WTC11 (cell line): ENCODE data around the gene TMEM158. TPM values are rescaled to one million over a fixed set of nuclear protein-coding genes. Genes with fewer than 3 reads are reported as not detected.

Experiments used
- ATAC-seq: fragments of 200-7000 bp; cut with Tn5 transposase; 2 replicates; pipeline ENCODE4 v1.10.0; 2021; ENCODE audit warnings: mild to moderate bottlenecking, moderate library complexity
- CTCF ChIA-PET: fragments of 300-600 bp; sonication (Branson Sonifier 250); formaldehyde crosslinking; loops from one replicate; lab custom pipeline; 2021; ENCODE audit warnings: antibody characterized with exemption; lab: Charles Lee
- POLR2A ChIA-PET: fragments of 350-600 bp; sonication (Branson Sonifier 250); formaldehyde crosslinking; loops from one replicate; lab custom pipeline; 2021; ENCODE audit warnings: antibody characterized with exemption; lab: Charles Lee
- DNase-seq: peaks from one replicate; pipeline ENCODE4 v3.0.0; 2021; ENCODE audit warnings: low spot score
- H3K27ac Mint-ChIP-seq: 2 replicates; pipeline ENCODE4 v1.8.0; 2021; ENCODE audit warnings: mixed read lengths
- H3K27me3 Mint-ChIP-seq: 2 replicates; pipeline ENCODE4 v1.8.0; 2021; ENCODE audit warnings: low read depth, mild to moderate bottlenecking, moderate library complexity, mixed read lengths
- H3K36me3 Mint-ChIP-seq: 2 replicates; pipeline ENCODE4 v1.8.0; 2021; ENCODE audit warnings: mixed read lengths
- H3K4me1 Mint-ChIP-seq: 2 replicates; pipeline ENCODE4 v1.8.0; 2022; ENCODE audit warnings: mixed read lengths
- H3K4me3 Mint-ChIP-seq: 2 replicates; pipeline ENCODE4 v1.8.0; 2021; ENCODE audit warnings: mild to moderate bottlenecking, moderate library complexity, mixed read lengths
- H3K9me3 Mint-ChIP-seq: 2 replicates; pipeline ENCODE4 v1.8.0; 2021; ENCODE audit warnings: mixed read lengths
- AFF4 ChIP-seq: sonication (generic); formaldehyde crosslinking; IDR thresholded peaks from 2 replicates; pipeline ENCODE4 v1.8.1; 2023; ENCODE audit warnings: mild to moderate bottlenecking, missing genetic modification reagents, borderline replicate concordance
- ATF1 ChIP-seq: sonication (generic); formaldehyde crosslinking; IDR thresholded peaks from 2 replicates; pipeline ENCODE4 v1.8.1; 2023; ENCODE audit warnings: mild to moderate bottlenecking, moderate library complexity, missing genetic modification reagents
- ATF6 ChIP-seq: sonication (generic); formaldehyde crosslinking; IDR thresholded peaks from 2 replicates; pipeline ENCODE4 v1.8.1; 2023; ENCODE audit warnings: mild to moderate bottlenecking, missing genetic modification reagents
- CTCF ChIP-seq: fragments of 200-600 bp; IDR thresholded peaks from 2 replicates; pipeline ENCODE4 v1.8.0; 2022; ENCODE audit warnings: antibody characterized with exemption
- ELF4 ChIP-seq: sonication (generic); formaldehyde crosslinking; IDR thresholded peaks from 2 replicates; pipeline ENCODE4 v1.8.1; 2022; ENCODE audit warnings: low read depth, mild to moderate bottlenecking, moderate library complexity, missing genetic modification reagents
- ETV6 ChIP-seq: sonication (generic); formaldehyde crosslinking; IDR thresholded peaks from 2 replicates; pipeline ENCODE4 v1.8.1; 2022; ENCODE audit warnings: mild to moderate bottlenecking, missing genetic modification reagents
- GABPB1 ChIP-seq: sonication (generic); formaldehyde crosslinking; IDR thresholded peaks from 2 replicates; pipeline ENCODE4 v1.8.1; 2023; ENCODE audit warnings: mild to moderate bottlenecking, missing genetic modification reagents
- HMGXB4 ChIP-seq: sonication (generic); formaldehyde crosslinking; IDR thresholded peaks from 2 replicates; pipeline ENCODE4 v1.8.1; 2023; ENCODE audit warnings: mild to moderate bottlenecking, moderate library complexity, missing genetic modification reagents
- MXD4 ChIP-seq: fragments of 250-450 bp; sonication (Bioruptor Pico); IDR thresholded peaks from 2 replicates; pipeline ENCODE4 v1.8.0; 2021; ENCODE audit warnings: mild to moderate bottlenecking, moderate library complexity, borderline replicate concordance
- NFATC4 ChIP-seq: fragments of 250-450 bp; sonication (Bioruptor Pico); IDR thresholded peaks from 2 replicates; pipeline ENCODE4 v1.9.0; 2021; ENCODE audit warnings: mild to moderate bottlenecking
- RELA ChIP-seq: sonication (generic); formaldehyde crosslinking; IDR thresholded peaks from 2 replicates; pipeline ENCODE4 v1.8.1; 2022; ENCODE audit warnings: missing genetic modification reagents, mild to moderate bottlenecking, borderline replicate concordance
- SMAD4 ChIP-seq: sonication (generic); formaldehyde crosslinking; IDR thresholded peaks from 2 replicates; pipeline ENCODE4 v1.8.0; 2022; ENCODE audit warnings: mild to moderate bottlenecking, missing genetic modification reagents
- SP1 ChIP-seq: sonication (generic); formaldehyde crosslinking; conservative IDR thresholded peaks from 2 replicates; pipeline ENCODE4 v1.8.1; 2022; ENCODE audit warnings: missing genetic modification reagents
- ZBTB21 ChIP-seq: sonication (generic); formaldehyde crosslinking; IDR thresholded peaks from 2 replicates; pipeline ENCODE4 v1.8.1; 2023; ENCODE audit warnings: mild to moderate bottlenecking, missing genetic modification reagents, borderline replicate concordance
- ZNF121 ChIP-seq: sonication (generic); formaldehyde crosslinking; IDR thresholded peaks from 2 replicates; pipeline ENCODE4 v1.8.0; 2023; ENCODE audit warnings: missing genetic modification reagents
- ZNF219 ChIP-seq: sonication (generic); formaldehyde crosslinking; IDR thresholded peaks from 2 replicates; pipeline ENCODE4 v1.8.0; 2023; ENCODE audit warnings: missing genetic modification reagents, mild to moderate bottlenecking, borderline replicate concordance
- ZNF232 ChIP-seq: sonication (generic); formaldehyde crosslinking; IDR thresholded peaks from 2 replicates; pipeline ENCODE4 v1.8.0; 2022; ENCODE audit warnings: mild to moderate bottlenecking, missing genetic modification reagents
- total RNA-seq: library from RNA; stranded (reverse); gene quantifications from 3 replicates; pipeline ENCODE4 v1.2.3, GENCODE V29; 2021

TMEM158 gene
- total RNA-seq, 1 experiment from 2014 or later: 17.9 TPM

GRCh38 chr3:45212095-45212468 is 14.0 kb downstream of the TMEM158 start:
- CTCF ChIA-PET: interaction anchor here (1.0 to 5.5 kb wide), 5 partner anchors 99 to 173 kb away, joined by 3 to 113 read pairs (median 4); no protein-coding TSS in a partner anchor
- H3K36me3 Mint-ChIP-seq: no peaks in the 10 kb centered on the region
- no peak overlapping the region for H3K27ac Mint-ChIP-seq
- no peak overlapping the region for H3K4me3 Mint-ChIP-seq
- ATAC-seq (peak; percentile 20; the same call in 1 of the 2 replicates), DNase-seq (no peak)
- TF ChIP-seq ZNF232 (no peak), ATF6 (CRISPR knock-in tag) (no peak), GABPB1 (CRISPR knock-in tag) (no peak), NFATC4 (no peak), RELA (CRISPR knock-in tag) (no peak), ZNF121 (no peak), SP1 (CRISPR knock-in tag) (no peak), CTCF (no peak), ZBTB21 (CRISPR knock-in tag) (no peak), SMAD4 (CRISPR knock-in tag) (no peak), ATF1 (CRISPR knock-in tag) (no peak), ELF4 (CRISPR knock-in tag) (no peak), ZNF219 (CRISPR knock-in tag) (no peak), AFF4 (CRISPR knock-in tag) (no peak), MXD4 (CRISPR knock-in tag) (no peak)
- peaks cover 10% of the 10 kb centered on the region for H3K4me1 Mint-ChIP-seq
- peaks cover 2% of the 10 kb centered on the region for H3K27me3 Mint-ChIP-seq
- H3K9me3 Mint-ChIP-seq: no peaks in the 10 kb centered on the region
- POLR2A ChIA-PET: no interaction called here

- Mint-ChIP-seq H3K4me3 (no peak overlapping the region), H3K4me1 (peaks cover 12% of the 10 kb centered on the region), H3K27ac (no peak overlapping the region; the same call in 1 of the 2 replicates), H3K9me3 (no peaks in the 10 kb centered on the region), H3K36me3 (no peaks in the 10 kb centered on the region), H3K27me3 (peaks cover 2% of the 10 kb centered on the region)
- ChIA-PET POLR2A (no interaction called here), CTCF (interaction anchor here (1.0 to 5.5 kb wide), 10 partner anchors 12 to 174 kb away, joined by 3 to 113 read pairs (median 12); partner anchors contain the start of gene TMEM158)
- TF ChIP-seq HMGXB4 (CRISPR knock-in tag) (no peak), ETV6 (no peak)
- DNase-seq (no peak), ATAC-seq (no peak)
Observed at GRCh38 chr3:45211466-45212094, 14.5 kb downstream of the TMEM158 start.
